Mammary epithelial cell (primary cell): ENCODE measurements around the gene IQGAP1.

Source experiments
- CTCF ChIP-seq, 2 donors: IDR thresholded peaks in 1 of 2; conservative IDR thresholded peaks in 1 of 2; 2 replicates each; pipeline ENCODE4 v1.5.1; 2011 to 2012; ENCODE audit warnings: inconsistent platforms in 2 of 2, low read length in 2 of 2, mild to moderate bottlenecking in 2 of 2, control low read depth in 1 of 2, low read depth in 1 of 2; ENCODE audit not compliant: insufficient read depth in 1 of 2; ENCODE audit errors: extremely low read depth in 1 of 2
- EZH2 ChIP-seq: IDR thresholded peaks from 2 replicates; pipeline ENCODE4 v1.6.1; 2012; ENCODE audit warnings: low read length, inconsistent platforms, borderline replicate concordance

DNA sequence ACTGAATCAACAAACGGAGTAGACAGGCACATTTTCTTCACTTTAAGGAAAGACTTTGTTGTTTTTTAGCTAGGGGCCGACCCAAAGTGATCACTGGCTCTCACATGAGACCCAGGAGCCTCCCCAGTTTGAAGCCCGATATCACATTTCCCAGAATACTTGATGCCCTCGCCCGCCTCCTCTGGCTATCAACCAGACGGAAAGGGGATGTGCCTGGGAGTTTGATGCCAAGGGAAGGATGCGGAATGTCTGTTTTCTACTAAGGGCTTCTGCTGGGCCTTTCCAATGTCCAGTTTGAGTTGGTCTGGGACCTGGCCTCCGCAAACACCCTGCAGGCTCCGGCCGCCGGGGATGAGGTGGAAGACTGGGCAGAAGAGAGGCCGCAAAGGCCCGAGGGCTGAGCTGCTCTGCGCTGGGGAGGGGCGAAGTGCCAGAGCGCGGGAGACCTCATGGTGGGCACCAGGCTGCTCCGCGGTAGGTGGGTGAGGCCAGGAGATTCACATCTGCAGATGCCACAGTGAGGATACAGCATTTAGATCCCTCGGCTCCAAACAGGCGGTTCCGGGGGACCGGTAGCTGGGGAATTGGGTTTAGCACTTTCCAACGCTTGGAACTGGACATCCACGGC, 36.4 kb upstream of the IQGAP1 start:
- no peak for TF ChIP-seq CTCF (conservative IDR thresholded peaks at IDR 0.05 in 1 of 2, IDR thresholded peaks at IDR 0.05 in 1 of 2; ENCODE audit: extremely low read depth in 1 of 2, insufficient read depth in 1 of 2, low read depth in 1 of 2, low read length in 2 of 2)
- TF ChIP-seq EZH2 = no peak
